SK-N-SH treated with all-trans-retinoic acid at 6 μM for 48 hours (cell line): ENCODE results near the gene CEACAM18.

Experiments used
- ATAC-seq: fragments of 200-7000 bp; cut with Tn5 transposase; 3 replicates; pipeline ENCODE4 v1.9.1; 2020; ENCODE audit warnings: mild to moderate bottlenecking, moderate library complexity
- CREB5 ChIP-seq: fragments of 250-450 bp; sonication (Bioruptor Pico); IDR thresholded peaks from 2 replicates; pipeline ENCODE4 v1.5.1; 2020; ENCODE audit warnings: low read depth, mild to moderate bottlenecking, moderate library complexity
- CSDC2 ChIP-seq: fragments of 250-450 bp; sonication (Bioruptor Pico); IDR thresholded peaks from 2 replicates; pipeline ENCODE4 v1.5.0; 2020; ENCODE audit warnings: mild to moderate bottlenecking, moderate library complexity
- CSRNP3 ChIP-seq: fragments of 250-450 bp; sonication (Bioruptor Pico); IDR thresholded peaks from 2 replicates; pipeline ENCODE4 v1.5.1; 2021; ENCODE audit warnings: mild to moderate bottlenecking, moderate library complexity
- ESRRG ChIP-seq: fragments of 250-450 bp; sonication (Bioruptor Pico); IDR thresholded peaks from 2 replicates; pipeline ENCODE4 v1.6.1; 2021; ENCODE audit warnings: mild to moderate bottlenecking
- ISL1 ChIP-seq: fragments of 250-450 bp; sonication (Bioruptor Pico); IDR thresholded peaks from 2 replicates; pipeline ENCODE4 v2.1.2; 2022; ENCODE audit warnings: mild to moderate bottlenecking, moderate library complexity
- PATZ1 ChIP-seq: fragments of 250-450 bp; sonication (Bioruptor Pico); IDR thresholded peaks from 2 replicates; pipeline ENCODE4 v1.8.0; 2020; ENCODE audit warnings: mild to moderate bottlenecking, moderate library complexity, borderline replicate concordance
- POU6F1 ChIP-seq: fragments of 250-450 bp; sonication (Bioruptor Pico); IDR thresholded peaks from 2 replicates; pipeline ENCODE4 v1.8.0; 2021; ENCODE audit warnings: low read depth, mild to moderate bottlenecking, moderate library complexity, borderline replicate concordance
- PPARA ChIP-seq: fragments of 250-450 bp; sonication (Bioruptor Pico); IDR thresholded peaks from 2 replicates; pipeline ENCODE4 v1.5.0; 2020; ENCODE audit warnings: mild to moderate bottlenecking, borderline replicate concordance
- RARB ChIP-seq: fragments of 250-450 bp; sonication (Bioruptor Pico); IDR thresholded peaks from 2 replicates; pipeline ENCODE4 v1.8.0; 2021; ENCODE audit warnings: mild to moderate bottlenecking, moderate library complexity
- SNAI2 ChIP-seq: fragments of 250-450 bp; sonication (Bioruptor Pico); IDR thresholded peaks from 2 replicates; pipeline ENCODE4 v1.5.0; 2020; ENCODE audit warnings: mild to moderate bottlenecking, moderate library complexity
- TOX ChIP-seq: fragments of 250-450 bp; sonication (Bioruptor Pico); IDR thresholded peaks from 2 replicates; pipeline ENCODE4 v1.8.0; 2021; ENCODE audit warnings: mild to moderate bottlenecking, moderate library complexity, borderline replicate concordance
- TSHZ2 ChIP-seq: fragments of 250-450 bp; sonication (Bioruptor Pico); IDR thresholded peaks from 2 replicates; pipeline ENCODE4 v1.5.0; 2020; ENCODE audit warnings: mild to moderate bottlenecking, moderate library complexity
- ZC3H10 ChIP-seq: fragments of 250-450 bp; sonication (Bioruptor Pico); IDR thresholded peaks from 2 replicates; pipeline ENCODE4 v1.5.1; 2021; ENCODE audit warnings: mild to moderate bottlenecking, moderate library complexity
- ZFP3 ChIP-seq: fragments of 250-450 bp; sonication (Bioruptor Pico); IDR thresholded peaks from 2 replicates; pipeline ENCODE4 v1.5.0; 2020; ENCODE audit warnings: mild to moderate bottlenecking, moderate library complexity
- ZFP30 ChIP-seq: fragments of 450-650 bp; formaldehyde crosslinking; IDR thresholded peaks from 2 replicates; pipeline ENCODE4 v1.5.0; 2022; ENCODE audit warnings: mild to moderate bottlenecking, moderate library complexity
- ZNF565 ChIP-seq: fragments of 450-650 bp; formaldehyde crosslinking; conservative IDR thresholded peaks from 2 replicates; pipeline ENCODE4 v1.5.0; 2020; ENCODE audit warnings: low read depth, mild to moderate bottlenecking, moderate library complexity
- ZNF70 ChIP-seq: fragments of 450-650 bp; formaldehyde crosslinking; IDR thresholded peaks from 2 replicates; pipeline ENCODE4 v1.5.0; 2020; ENCODE audit warnings: mild to moderate bottlenecking, moderate library complexity
- ZNF8 ChIP-seq: fragments of 450-650 bp; formaldehyde crosslinking; IDR thresholded peaks from 2 replicates; pipeline ENCODE4 v1.5.0; 2020; ENCODE audit warnings: mild to moderate bottlenecking, moderate library complexity

The CEACAM18 gene

GRCh38 chr19:51439021-51439465, 39.3 kb upstream of the CEACAM18 start (continued):
- TF ChIP-seq CSRNP3 (CRISPR knock-in tag), result no peak
- TF ChIP-seq RARB, result no peak
- TF ChIP-seq SNAI2 (CRISPR knock-in tag), result no peak
- TF ChIP-seq ZC3H10 (CRISPR knock-in tag), result no peak
- TF ChIP-seq ZNF8 (CRISPR knock-in tag), result no peak
- TF ChIP-seq ZFP30 (CRISPR knock-in tag), result no peak

- TF ChIP-seq ZNF8 (CRISPR knock-in tag), result no peak
- TF ChIP-seq PPARA (CRISPR knock-in tag), result no peak
- TF ChIP-seq ZFP3, result no peak
- no peak for TF ChIP-seq CREB5 (CRISPR knock-in tag)
- TF ChIP-seq ISL1 (CRISPR knock-in tag), result no peak
- no peak for TF ChIP-seq ZNF565 (CRISPR knock-in tag)
- no peak for TF ChIP-seq TSHZ2 (CRISPR knock-in tag)
- TF ChIP-seq ZNF70 (CRISPR knock-in tag), result no peak
- TF ChIP-seq PATZ1 (CRISPR knock-in tag), result no peak
- TF ChIP-seq TOX (CRISPR knock-in tag), result no peak
- TF ChIP-seq CSDC2 (CRISPR knock-in tag), result no peak
- no peak for TF ChIP-seq CSRNP3 (CRISPR knock-in tag)
- TF ChIP-seq RARB, result no peak
- no peak for ATAC-seq
Measured at GRCh38 chr19:51440052-51440451, 38.3 kb upstream of the CEACAM18 start.

- ATAC-seq, result no peak
- TF ChIP-seq CSDC2 (CRISPR knock-in tag) (no peak), ESRRG (CRISPR knock-in tag) (no peak), POU6F1 (CRISPR knock-in tag) (no peak), TOX (CRISPR knock-in tag) (no peak), ISL1 (CRISPR knock-in tag) (no peak), TSHZ2 (CRISPR knock-in tag) (no peak), SNAI2 (CRISPR knock-in tag) (no peak), ZC3H10 (CRISPR knock-in tag) (no peak), ZFP30 (CRISPR knock-in tag) (no peak), PATZ1 (CRISPR knock-in tag) (no peak), ZNF565 (CRISPR knock-in tag) (no peak), CSRNP3 (CRISPR knock-in tag) (no peak)
Measured at GRCh38 chr19:51440846-51441409, 37.4 kb upstream of the CEACAM18 start.
